GM12891 (cell line): ENCODE results near the gene MPLKIP.

Experiments
- DNase-seq: peaks from one replicate; pipeline ENCODE4 v3.0.0; 2011; ENCODE audit warnings: low spot score; ENCODE audit not compliant: insufficient read length
- FAIRE-seq: peaks from 2 replicates; lab custom pipeline; 2011; peaks lifted over from hg19 to GRCh38; lab: Jason Lieb, UNC
- PAX5 ChIP-seq: IDR thresholded peaks from 2 replicates; pipeline ENCODE4 v1.6.1; 2011; ENCODE audit warnings: low read length, moderate library complexity, mild to moderate bottlenecking; ENCODE audit not compliant: insufficient read depth, severe bottlenecking
- POLR2A ChIP-seq: IDR thresholded peaks from 2 replicates; pipeline ENCODE4 v1.6.1; 2011; ENCODE audit warnings: low read depth, low read length, control low read depth
- POLR2AphosphoS5 ChIP-seq: IDR thresholded peaks from 2 replicates; pipeline ENCODE4 v1.6.1; 2011; ENCODE audit warnings: low read depth, low read length, control low read depth
- POU2F2 ChIP-seq: IDR thresholded peaks from 2 replicates; pipeline ENCODE4 v1.6.1; 2011; ENCODE audit warnings: low read depth, mild to moderate bottlenecking, control low read depth, low read length, moderate library complexity
- SPI1 ChIP-seq: IDR thresholded peaks from 2 replicates; pipeline ENCODE4 v1.6.1; 2011; ENCODE audit warnings: low read depth, low read length, control low read depth
- TAF1 ChIP-seq: IDR thresholded peaks from 2 replicates; pipeline ENCODE4 v1.6.1; 2011; ENCODE audit warnings: low read depth, low read length, control low read depth

The MPLKIP gene

GRCh38 chr7:40098810-40099209 lies 35.6 kb downstream of the MPLKIP start:
- DNase-seq = no peak
- no peak for FAIRE-seq
- TF ChIP-seq POLR2A = no peak
- TF ChIP-seq PAX5 = no peak
- TF ChIP-seq POLR2AphosphoS5 = no peak
- no peak for TF ChIP-seq SPI1
- TF ChIP-seq TAF1 = no peak
- no peak for TF ChIP-seq POU2F2

- TF ChIP-seq PAX5 = no peak
- no peak for TF ChIP-seq POLR2AphosphoS5
- no peak for TF ChIP-seq POLR2A
- TF ChIP-seq TAF1 = no peak
- no peak for TF ChIP-seq SPI1
- TF ChIP-seq POU2F2 = no peak
- DNase-seq = no peak
- FAIRE-seq = peak; percentile 65
Observed at GRCh38 chr7:40097728-40098127, 36.7 kb downstream of the MPLKIP start.

GRCh38 chr7:40095695-40096327 lies 38.6 kb downstream of the MPLKIP start:
- TF ChIP-seq POLR2AphosphoS5 (no peak), SPI1 (no peak), POU2F2 (no peak)
- FAIRE-seq (no peak), DNase-seq (no peak)

- no peak for FAIRE-seq
- TF ChIP-seq POLR2AphosphoS5 (no peak), POLR2A (no peak)
- no peak for DNase-seq
Observed at GRCh38 chr7:40095230-40095629, 39.2 kb downstream of the MPLKIP start.

GRCh38 chr7:40093631-40094350 lies 40.6 kb downstream of the MPLKIP start:
- no peak for FAIRE-seq
- TF ChIP-seq POU2F2 (no peak), PAX5 (no peak), POLR2AphosphoS5 (no peak), SPI1 (no peak), TAF1 (no peak)
- DNase-seq = no peak

GRCh38 chr7:40092182-40092581 lies 42.2 kb downstream of the MPLKIP start:
- DNase-seq = no peak
- TF ChIP-seq PAX5 = no peak
- TF ChIP-seq POLR2A = no peak
- TF ChIP-seq POU2F2 = no peak
- TF ChIP-seq TAF1 = no peak
- no peak for TF ChIP-seq SPI1
- no peak for TF ChIP-seq POLR2AphosphoS5
- no peak for FAIRE-seq

- FAIRE-seq (no peak), DNase-seq (no peak)
- TF ChIP-seq PAX5 = no peak
Observed at GRCh38 chr7:40077849-40078248, 56.6 kb downstream of the MPLKIP start.
